Stimulated activated CD8-positive, alpha-beta memory T cell treated with anti-CD3 and anti-CD28 coated beads, Interleukin-12 subunit alpha, Interleukin-12 subunit beta, amount 100 ng/mL, for 24 hours (primary cell): Measurements from ENCODE around the gene SLC51A.
A peak's percentile ranks its signal among the peaks of the same experiment; 100 is the strongest.
"Not testable (repeated sequence)": the region's sequence is repeated elsewhere in the genome, so short reads cannot be mapped to it uniquely, and the experiment has no call there.

Experiments used
- DNase-seq: peaks from one replicate; pipeline ENCODE4 v3.0.0-alpha.2; 2020; ENCODE audit errors: extremely low read depth

Gene SLC51A

DNA sequence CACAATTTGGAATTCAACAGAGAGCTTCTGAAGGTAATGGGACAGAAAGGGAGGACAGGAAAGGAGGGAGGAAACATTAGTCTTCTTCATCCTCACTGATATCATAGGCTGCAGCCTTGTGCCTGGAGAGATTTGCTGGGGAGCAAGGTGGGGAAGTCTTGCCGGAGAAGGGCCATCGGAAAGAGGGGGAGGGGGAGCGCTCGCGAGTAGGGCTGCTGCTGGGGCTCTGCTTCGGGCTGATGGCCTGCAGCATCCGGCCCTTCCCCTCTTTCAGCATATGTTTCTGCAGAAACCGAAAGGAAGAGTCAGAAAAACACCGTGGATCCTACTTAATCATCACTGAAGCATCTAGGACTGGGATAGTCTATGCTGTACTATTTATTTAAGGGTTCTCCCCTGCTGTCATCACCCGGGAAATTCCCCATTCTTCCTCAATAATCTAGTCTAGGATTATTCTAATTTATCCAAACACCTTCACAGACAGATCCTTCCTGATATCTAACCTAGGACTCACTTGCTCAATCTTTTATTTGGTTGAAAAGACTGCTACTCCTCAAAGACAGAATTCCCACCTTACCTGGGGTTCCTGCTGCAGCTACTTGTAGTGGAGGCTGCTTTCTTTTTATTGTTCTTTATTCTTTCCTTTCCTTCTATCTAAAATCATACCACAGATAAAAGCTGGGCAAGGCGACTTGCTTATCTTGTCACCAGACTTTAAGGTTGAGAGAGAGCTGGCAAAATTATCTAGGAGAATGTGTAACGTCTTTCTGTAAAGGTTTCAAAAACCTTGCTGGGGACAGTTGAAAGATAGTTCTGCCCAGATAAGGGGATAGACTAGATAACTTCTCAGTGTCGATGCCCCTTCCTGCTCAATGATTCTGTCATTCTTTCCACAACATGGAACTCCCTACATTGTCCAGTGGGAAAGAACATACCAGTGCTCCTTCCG lies 22.6 kb downstream of the SLC51A start:
- no peak for DNase-seq

GRCh38 chr3:196240424-196240823 lies 24.1 kb downstream of the SLC51A start:
- DNase-seq = no peak

- no peak for DNase-seq
Measured at GRCh38 chr3:196241704-196242103, 25.4 kb downstream of the SLC51A start.

GRCh38 chr3:196244166-196244565 lies 27.8 kb downstream of the SLC51A start:
- not testable (repeated sequence) for DNase-seq

DNA sequence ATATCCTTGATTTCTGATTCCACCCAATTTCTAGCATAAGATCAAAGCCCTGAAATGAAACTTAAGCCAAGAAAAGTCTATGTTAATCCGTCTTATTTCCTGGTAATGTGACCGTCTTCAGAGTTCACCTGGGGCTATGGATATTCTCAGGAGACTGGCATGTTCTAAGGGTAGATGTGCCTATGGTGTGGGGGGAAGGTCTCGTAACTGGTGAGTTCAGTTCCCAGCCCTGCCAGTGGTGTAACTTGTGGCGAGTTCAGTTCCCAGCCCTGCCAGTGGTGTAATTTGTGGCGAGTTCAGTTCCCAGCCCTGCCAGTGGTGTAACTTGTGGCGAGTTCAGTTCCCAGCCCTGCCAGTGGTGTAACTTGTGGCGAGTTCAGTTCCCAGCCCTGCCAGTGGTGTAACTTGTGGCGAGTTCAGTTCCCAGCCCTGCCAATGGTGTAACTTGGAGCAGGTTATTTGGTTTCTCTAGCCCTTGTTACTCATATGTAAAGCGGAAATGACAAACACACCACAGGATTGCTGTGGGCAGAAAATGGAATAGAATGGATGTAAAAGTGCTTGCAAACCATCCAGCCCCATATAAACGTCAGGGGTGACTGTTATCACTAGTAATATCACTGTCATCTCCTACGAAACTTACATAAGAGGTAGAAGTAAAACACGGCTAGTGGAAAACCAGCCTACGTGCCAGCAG lies 30.4 kb downstream of the SLC51A start:
- DNase-seq = no peak

- no peak for DNase-seq
Measured at GRCh38 chr3:196251918-196252317, 35.6 kb downstream of the SLC51A start.

- no peak for DNase-seq
Measured at GRCh38 chr3:196254376-196255283, 38.3 kb downstream of the SLC51A start.

DNA sequence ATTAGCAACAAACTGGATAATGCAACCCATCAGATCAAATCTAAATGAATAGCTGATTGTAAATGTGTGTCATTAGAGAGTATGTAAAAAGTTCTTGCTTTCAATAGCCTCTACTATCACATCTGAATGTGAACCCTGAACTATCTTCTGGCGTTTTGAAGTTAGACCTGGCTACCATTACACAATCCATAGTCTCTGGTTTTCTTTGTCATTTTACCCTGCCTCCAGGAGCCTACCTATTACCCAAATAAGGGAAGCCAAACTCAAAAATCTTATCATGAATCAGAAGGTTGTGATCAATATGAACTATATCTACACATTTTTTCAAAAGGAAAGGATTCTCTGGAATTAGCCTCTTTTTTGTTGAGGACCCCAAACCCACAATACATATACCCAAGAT lies 39.4 kb downstream of the SLC51A start:
- DNase-seq = no peak

GRCh38 chr3:196260784-196261183 lies 44.5 kb downstream of the SLC51A start:
- DNase-seq = no peak

- no peak for DNase-seq
Measured at GRCh38 chr3:196263819-196264218, 47.5 kb downstream of the SLC51A start.

DNA sequence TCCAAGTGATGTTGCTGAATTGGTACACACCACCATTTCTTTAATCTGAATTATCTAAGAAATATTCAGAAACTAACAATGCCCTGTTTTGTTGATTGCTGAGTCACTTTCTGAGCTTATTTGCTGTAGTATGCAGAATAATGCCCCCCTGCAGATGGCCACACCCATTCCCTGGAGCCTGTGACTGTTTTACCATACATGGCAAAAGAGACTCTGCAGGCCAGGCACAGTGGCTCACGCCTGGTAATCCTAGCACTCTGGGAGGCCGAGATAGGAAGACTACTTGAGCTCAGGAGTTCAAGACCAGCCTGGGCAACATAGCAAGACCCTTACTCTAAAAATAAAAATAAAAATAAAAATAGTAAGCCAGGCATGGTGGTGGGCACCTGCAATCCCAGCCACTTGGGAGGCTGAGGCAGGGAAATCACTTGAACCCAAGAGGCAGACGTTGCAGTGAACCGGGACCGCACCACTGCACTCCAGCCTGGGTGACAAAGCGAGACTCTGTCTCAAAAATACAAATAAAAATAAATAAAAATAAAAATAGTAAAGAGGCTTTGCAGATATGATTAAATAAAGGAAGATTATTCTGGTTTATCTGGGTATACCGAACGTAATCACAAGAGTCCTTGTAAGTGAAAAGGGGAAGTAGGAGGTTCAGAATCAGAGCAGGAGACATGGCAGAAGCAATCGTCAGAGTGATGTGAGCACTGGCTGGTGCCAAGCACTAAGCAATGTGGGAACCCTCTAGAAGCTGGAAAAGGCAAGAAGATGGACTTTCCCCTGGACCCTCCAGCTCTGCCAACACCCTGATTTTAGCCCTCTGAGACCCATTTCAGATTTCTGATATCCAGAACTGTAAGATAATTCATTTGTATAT lies 52.2 kb downstream of the SLC51A start:
- DNase-seq = no peak

GRCh38 chr3:196270499-196270898 lies 54.2 kb downstream of the SLC51A start:
- no peak for DNase-seq

- no peak for DNase-seq
Measured at GRCh38 chr3:196272826-196273225, 56.5 kb downstream of the SLC51A start.

- DNase-seq = no peak
Measured at GRCh38 chr3:196273655-196274054, 57.3 kb downstream of the SLC51A start.

GRCh38 chr3:196274585-196274984 lies 58.3 kb downstream of the SLC51A start:
- DNase-seq = peak; percentile 12

DNA sequence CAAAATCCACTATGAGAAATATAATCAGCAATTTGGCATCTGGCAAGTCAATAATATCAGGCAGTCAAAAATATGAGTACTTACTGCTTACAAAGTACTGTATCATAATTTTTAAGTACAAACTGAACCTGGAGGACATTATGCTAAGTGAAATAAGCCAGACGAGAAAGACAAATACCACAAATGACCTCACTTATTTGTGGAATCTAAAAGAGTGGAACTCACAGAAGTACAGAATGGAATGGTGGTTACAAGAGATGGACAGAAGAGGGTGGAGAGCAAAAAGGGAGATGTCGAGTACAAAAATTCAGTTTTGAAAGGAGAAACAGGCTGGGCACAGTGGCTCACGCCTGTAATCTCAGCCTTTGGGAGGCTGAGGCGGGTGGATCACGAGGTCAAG lies 58.8 kb downstream of the SLC51A start:
- no peak for DNase-seq

- no peak for DNase-seq
Measured at GRCh38 chr3:196280689-196281440, 64.5 kb downstream of the SLC51A start.

DNA sequence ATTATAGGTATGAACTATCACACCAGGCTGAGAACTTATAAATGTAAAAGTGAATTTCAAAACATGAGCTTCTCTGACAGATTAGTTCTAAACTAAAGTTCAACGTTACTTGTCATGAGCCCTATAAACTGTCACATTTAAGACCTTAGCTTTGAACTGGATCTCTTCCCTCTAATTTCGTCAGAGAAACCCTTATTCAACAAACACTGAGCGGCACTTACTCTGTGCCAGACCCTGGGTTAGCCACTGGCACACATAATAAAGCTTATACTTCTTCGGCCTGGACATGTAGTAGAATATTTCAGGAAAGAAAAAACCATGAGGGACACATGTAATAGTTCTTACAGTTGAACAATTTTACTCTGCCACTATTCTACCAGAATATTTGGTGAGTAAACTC lies 65.6 kb downstream of the SLC51A start:
- DNase-seq = no peak
